IMR-90 (cell line): ENCODE measurements around the gene ZNF341. TPM values are rescaled to one million over a fixed set of nuclear protein-coding genes. Genes with fewer than 3 reads are reported as not detected.

Source experiments
- ATAC-seq: fragments of 200-7000 bp; cut with Tn5 transposase; 2 replicates; pipeline ENCODE4 v1.9.1; 2020; ENCODE audit warnings: low read depth, mild to moderate bottlenecking, moderate library complexity
- BruUV-seq: library from RNA; stranded (reverse); fragments of 400-500 nt; replicated peaks from 2 replicates; lab custom pipeline; 2021; lab: Mats Ljungman, UMichigan
- CTCF ChIA-PET: fragments of 300-600 bp; formaldehyde crosslinking; extraction: SDS; loops from one replicate; lab custom pipeline; 2021; ENCODE audit warnings: antibody characterized with exemption; lab: Yijun Ruan, JAX
- POLR2A ChIA-PET: fragments of 300-600 bp; sonication (Branson Sonifier 250); formaldehyde crosslinking; loops from one replicate; lab custom pipeline; 2022; ENCODE audit warnings: antibody characterized with exemption; ENCODE audit not compliant: unreplicated experiment; lab: Charles Lee
- DNase-seq: peaks from one replicate; pipeline ENCODE4 v3.0.0; 2013
- H2AFZ ChIP-seq: replicated peaks from 2 replicates; pipeline ENCODE3; 2013; ENCODE audit warnings: low read length, mild to moderate bottlenecking; ENCODE audit not compliant: poor library complexity
- H2AK5ac ChIP-seq: 2 replicates; pipeline ENCODE4 v1.6.1; 2013; ENCODE audit warnings: low read depth, low read length, inconsistent platforms
- H2AK9ac ChIP-seq: replicated peaks from 2 replicates; pipeline ENCODE3; 2013; ENCODE audit warnings: mild to moderate bottlenecking, low read depth, low read length, moderate library complexity; ENCODE audit not compliant: poor library complexity
- H2BK120ac ChIP-seq: 2 replicates; pipeline ENCODE4 v1.6.1; 2013; ENCODE audit warnings: low read depth, low read length, inconsistent platforms
- H2BK15ac ChIP-seq: 3 replicates; pipeline ENCODE4 v1.6.1; 2013; ENCODE audit warnings: low read depth, low read length, inconsistent platforms
- H2BK20ac ChIP-seq: 2 replicates; pipeline ENCODE4 v1.6.1; 2013; ENCODE audit warnings: low read depth, mild to moderate bottlenecking, inconsistent platforms, low read length, moderate library complexity
- H2BK5ac ChIP-seq: 2 replicates; pipeline ENCODE4 v1.6.1; 2013; ENCODE audit warnings: mild to moderate bottlenecking, low read depth, low read length, inconsistent platforms; ENCODE audit not compliant: poor library complexity, severe bottlenecking
- H3K14ac ChIP-seq: replicated peaks from 2 replicates; pipeline ENCODE4 v1.6.1; 2013; ENCODE audit warnings: low read depth, low read length, inconsistent platforms
- H3K18ac ChIP-seq: 2 replicates; pipeline ENCODE4 v1.6.1; 2013; ENCODE audit warnings: low read depth, low read length, control low read depth
- H3K23ac ChIP-seq: 2 replicates; pipeline ENCODE4 v1.6.1; 2013; ENCODE audit warnings: low read depth, low read length, inconsistent platforms
- H3K27ac ChIP-seq: 2 replicates; pipeline ENCODE4 v1.5.1; 2013; ENCODE audit warnings: mild to moderate bottlenecking, control low read depth, low read length; ENCODE audit not compliant: insufficient read depth
- H3K27me3 ChIP-seq: 2 replicates; pipeline ENCODE4 v1.6.1; 2013; ENCODE audit warnings: low read length; ENCODE audit not compliant: control insufficient read depth, insufficient read depth
- H3K36me3 ChIP-seq: 2 replicates; pipeline ENCODE4 v1.6.1; 2013; ENCODE audit warnings: low read length, mixed read lengths; ENCODE audit not compliant: control insufficient read depth, insufficient read depth
- H3K4ac ChIP-seq: 2 replicates; pipeline ENCODE4 v1.6.1; 2013; ENCODE audit warnings: low read depth, low read length, inconsistent platforms
- H3K4me1 ChIP-seq: 2 replicates; pipeline ENCODE4 v1.6.1; 2013; ENCODE audit warnings: low read length, mixed read lengths; ENCODE audit not compliant: control insufficient read depth, insufficient read depth
- H3K4me2 ChIP-seq: 2 replicates; pipeline ENCODE4 v1.6.1; 2013; ENCODE audit warnings: low read depth, mild to moderate bottlenecking, control low read depth, low read length, moderate library complexity
- H3K4me3 ChIP-seq: 2 replicates; pipeline ENCODE4 v1.5.1; 2013; ENCODE audit warnings: low read depth, mild to moderate bottlenecking, control low read depth, low read length, moderate library complexity; ENCODE audit not compliant: insufficient read depth
- H3K56ac ChIP-seq: 2 replicates; pipeline ENCODE4 v1.6.1; 2013; ENCODE audit warnings: low read length, inconsistent platforms; ENCODE audit not compliant: insufficient read depth; ENCODE audit errors: extremely low read depth
- H3K79me1 ChIP-seq, 2 experiments: 2 replicates each; pipeline ENCODE4 v1.6.1; 2013; ENCODE audit warnings: low read length in 2 of 2, inconsistent platforms in 1 of 2, low read depth in 1 of 2
- H3K9ac ChIP-seq: 2 replicates; pipeline ENCODE4 v1.6.1; 2013; ENCODE audit warnings: low read depth, low read length, control low read depth
- H3K9me1 ChIP-seq: 2 replicates; pipeline ENCODE4 v1.6.1; 2013; ENCODE audit warnings: low read length, inconsistent platforms; ENCODE audit not compliant: insufficient read depth
- H3K9me3 ChIP-seq: 2 replicates; pipeline ENCODE4 v1.6.1; 2013; ENCODE audit warnings: low read length; ENCODE audit not compliant: control insufficient read depth, insufficient read depth
- H4K20me1 ChIP-seq: 2 replicates; pipeline ENCODE4 v1.6.1; 2013; ENCODE audit warnings: low read length, inconsistent platforms; ENCODE audit not compliant: insufficient read depth
- H4K5ac ChIP-seq: 2 replicates; pipeline ENCODE4 v1.6.1; 2013; ENCODE audit warnings: mild to moderate bottlenecking, low read depth, low read length, control low read depth
- H4K8ac ChIP-seq, 2 experiments: 2 replicates each; pipeline ENCODE4 v1.6.1; 2013; ENCODE audit warnings: low read depth in 2 of 2, low read length in 2 of 2, control low read depth in 1 of 2, inconsistent platforms in 1 of 2
- H4K91ac ChIP-seq: 2 replicates; pipeline ENCODE4 v1.6.1; 2013; ENCODE audit warnings: low read depth, low read length, inconsistent platforms; ENCODE audit not compliant: insufficient read depth
- BHLHE40 ChIP-seq: fragments of 150-350 bp; IDR thresholded peaks from 2 replicates; pipeline ENCODE4 v1.6.1; 2016; ENCODE audit warnings: mild to moderate bottlenecking, low read depth, low read length
- CEBPB ChIP-seq: IDR thresholded peaks from 2 replicates; pipeline ENCODE4 v1.6.1; 2012; ENCODE audit warnings: low read depth, low read length, improper control_type of control experiment
- CHD1 ChIP-seq: IDR thresholded peaks from 2 replicates; pipeline ENCODE4 v1.6.1; 2012; ENCODE audit warnings: low read depth, low read length, improper control_type of control experiment
- CTCF ChIP-seq: conservative IDR thresholded peaks from 2 replicates; pipeline ENCODE4 v1.5.1; 2012; ENCODE audit warnings: mild to moderate bottlenecking, low read depth, low read length, improper control_type of control experiment
- ELK1 ChIP-seq: fragments of 150-350 bp; IDR thresholded peaks from 2 replicates; pipeline ENCODE4 v1.6.1; 2016; ENCODE audit warnings: low read depth, mild to moderate bottlenecking, low read length, moderate library complexity, borderline replicate concordance
- FOS ChIP-seq: fragments of 150-350 bp; IDR thresholded peaks from 2 replicates; pipeline ENCODE4 v1.6.1; 2016; ENCODE audit warnings: low read depth, low read length
- MAFK ChIP-seq: IDR thresholded peaks from 2 replicates; pipeline ENCODE4 v1.6.1; 2012; ENCODE audit warnings: low read depth, low read length, improper control_type of control experiment
- MAZ ChIP-seq: IDR thresholded peaks from 2 replicates; pipeline ENCODE4 v1.6.1; 2012; ENCODE audit warnings: low read depth, mild to moderate bottlenecking, low read length, improper control_type of control experiment, moderate library complexity, borderline replicate concordance
- MXI1 ChIP-seq: IDR thresholded peaks from 2 replicates; pipeline ENCODE4 v1.6.1; 2012; ENCODE audit warnings: low read depth, mild to moderate bottlenecking, low read length, moderate library complexity, borderline replicate concordance
- NFE2L2 ChIP-seq: fragments of 150-350 bp; IDR thresholded peaks from 2 replicates; pipeline ENCODE4 v1.6.1; 2016; ENCODE audit warnings: low read depth, mild to moderate bottlenecking, low read length
- POLR2A ChIP-seq: IDR thresholded peaks from 2 replicates; pipeline ENCODE4 v1.6.1; 2012; ENCODE audit warnings: mild to moderate bottlenecking, low read depth, low read length
- RAD21 ChIP-seq: IDR thresholded peaks from 2 replicates; pipeline ENCODE4 v1.6.1; 2012; ENCODE audit warnings: low read length, improper control_type of control experiment
- RCOR1 ChIP-seq: IDR thresholded peaks from 2 replicates; pipeline ENCODE4 v1.6.1; 2012; ENCODE audit warnings: mild to moderate bottlenecking, low read length, improper control_type of control experiment; ENCODE audit not compliant: insufficient replicate concordance
- RFX5 ChIP-seq: IDR thresholded peaks from 2 replicates; pipeline ENCODE4 v1.8.0; 2012; ENCODE audit warnings: low read depth, mild to moderate bottlenecking, low read length, moderate library complexity
- SMC3 ChIP-seq: fragments of 150-350 bp; IDR thresholded peaks from 2 replicates; pipeline ENCODE4 v1.6.1; 2016; ENCODE audit warnings: low read depth, mild to moderate bottlenecking, antibody characterized with exemption, low read length, moderate library complexity
- USF2 ChIP-seq: fragments of 150-350 bp; IDR thresholded peaks from 2 replicates; pipeline ENCODE4 v1.6.1; 2017; ENCODE audit warnings: mild to moderate bottlenecking, antibody characterized with exemption, low read length, low read depth
- WGBS, 2 experiments: methylation state at CpG; one replicate each; pipeline versions ENCODE4 v1.1.5 to v1.1.7; 2013; ENCODE audit warnings: missing lambda C conversion rate in 2 of 2; ENCODE audit not compliant: insufficient read length in 1 of 2; ENCODE audit errors: extremely low coverage in 2 of 2; 5-methylcytosine and 5-hydroxymethylcytosine counted together
- dilution Hi-C: fragments of 300-500 bp; cut with HindIII; formaldehyde crosslinking; loops from one replicate; pipeline ENCODE4 v1.14.3; 2018; ENCODE audit warnings: low sequenced_read_pairs; ENCODE audit not compliant: unreplicated experiment
- in situ Hi-C: fragments of 300-500 bp; cut with MboI; formaldehyde crosslinking; loops from 3 replicates; pipeline ENCODE4 v1.14.3; 2019; ENCODE audit warnings: low sequenced_read_pairs, inconsistent platforms, mixed read lengths
- intact Hi-C: fragments of 100-400 bp; cut with micrococcal nuclease; formaldehyde crosslinking; loops from 2 replicates; pipeline ENCODE4 v1.10.0; 2022
- polyA plus RNA-seq, 3 experiments: library from polyadenylated mRNA; depleted of rRNA; stranded (reverse); fragments of >200 nt; gene quantifications; 2 replicates each; pipeline ENCODE4 v1.2.3, GENCODE V29; 2012; ENCODE audit warnings: low replicate concordance in 1 of 3
- total RNA-seq: library from RNA; depleted of rRNA; stranded (reverse); fragments of >200 nt; gene quantifications from 2 replicates; pipeline ENCODE4 v1.2.3, GENCODE V29; 2012

Gene ZNF341
- total and polyA plus RNA-seq, 2 of the 4 experiments (the other 2 are of a cell fraction), result 1.1 to 3.4 TPM

DNA sequence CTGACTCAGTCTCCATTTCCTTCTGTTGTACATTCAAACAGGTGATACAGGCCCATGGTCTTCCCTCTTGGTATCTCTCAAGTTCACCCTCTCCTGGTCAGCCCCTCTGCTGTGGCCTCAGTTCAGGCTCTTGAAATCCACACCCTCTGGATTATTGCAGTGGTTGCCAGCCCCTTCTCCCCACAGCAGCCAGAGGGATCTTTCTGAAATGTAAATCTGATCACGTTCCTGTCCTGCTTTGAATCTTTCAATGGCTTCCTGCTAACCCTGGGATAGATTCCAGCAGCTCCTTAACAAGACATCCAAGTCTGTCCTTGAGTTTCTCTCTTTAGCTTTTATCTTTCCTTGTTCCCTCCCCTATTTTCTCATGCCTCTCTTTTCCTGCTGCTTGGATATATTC, 101.5 kb downstream of the ZNF341 start:
- ChIA-PET POLR2A (no interaction called here), CTCF (no interaction called here)
- peaks cover 16% of the 10 kb centered on the region for H3K4me1 ChIP-seq
- H2BK5ac ChIP-seq, result no peak overlapping the region
- TF ChIP-seq CTCF (no peak), USF2 (no peak), RAD21 (no peak), MXI1 (no peak), BHLHE40 (no peak), NFE2L2 (no peak), ELK1 (no peak), RCOR1 (no peak), MAFK (no peak), POLR2A (no peak), CHD1 (no peak), CEBPB (no peak), FOS (no peak), RFX5 (no peak), SMC3 (no peak), MAZ (no peak)
- peaks cover 91% of the 10 kb centered on the region for H4K20me1 ChIP-seq
- no peak overlapping the region for H2AK9ac ChIP-seq
- no peak overlapping the region for H4K5ac ChIP-seq
- H3K27ac ChIP-seq, result no peak overlapping the region
- no peaks in the 10 kb centered on the region for H3K27me3 ChIP-seq
- in situ Hi-C loops, result no loop called here
- dilution Hi-C loops, result no loop called here
- H4K8ac ChIP-seq, result no peak overlapping the region
- no CpG with 5 or more reads among the region's 1 CpG for WGBS, 2 experiments
- H2BK20ac ChIP-seq, result no peak overlapping the region
- ATAC-seq (no peak), DNase-seq (no peak)
- no TSS peak for BruUV-seq
- H2AK5ac ChIP-seq, result no peak overlapping the region
- H3K9ac ChIP-seq, result no peak overlapping the region
- no peak overlapping the region for H2BK120ac ChIP-seq
- peaks cover 34% of the 10 kb centered on the region for H3K9me1 ChIP-seq
- H3K79me1 ChIP-seq, result peaks cover 52 to 90% of the 10 kb centered on the region in 2 experiments
- H3K4ac ChIP-seq, result no peak overlapping the region
- intact Hi-C loops, result no loop called here
- no peak overlapping the region for H3K4me3 ChIP-seq
- no peak overlapping the region for H3K4me2 ChIP-seq
- H3K9me3 ChIP-seq, result no peaks in the 10 kb centered on the region
- H3K18ac ChIP-seq, result no peak overlapping the region
- no peak overlapping the region for H3K14ac ChIP-seq
- H2AFZ ChIP-seq, result no peak overlapping the region
- H3K23ac ChIP-seq, result no peak overlapping the region
- H3K56ac ChIP-seq, result no peak overlapping the region
- H4K91ac ChIP-seq, result no peak overlapping the region
- H3K36me3 ChIP-seq, result no peaks in the 10 kb centered on the region
- no peak overlapping the region for H2BK15ac ChIP-seq
